ENCODE measurements around the gene CALML5. TPM values are rescaled to one million over a fixed set of nuclear protein-coding genes. Genes with fewer than 3 reads are reported as not detected.

Gene CALML5
- total RNA-seq, 1 experiment from 2014 or later = not detected

DNA sequence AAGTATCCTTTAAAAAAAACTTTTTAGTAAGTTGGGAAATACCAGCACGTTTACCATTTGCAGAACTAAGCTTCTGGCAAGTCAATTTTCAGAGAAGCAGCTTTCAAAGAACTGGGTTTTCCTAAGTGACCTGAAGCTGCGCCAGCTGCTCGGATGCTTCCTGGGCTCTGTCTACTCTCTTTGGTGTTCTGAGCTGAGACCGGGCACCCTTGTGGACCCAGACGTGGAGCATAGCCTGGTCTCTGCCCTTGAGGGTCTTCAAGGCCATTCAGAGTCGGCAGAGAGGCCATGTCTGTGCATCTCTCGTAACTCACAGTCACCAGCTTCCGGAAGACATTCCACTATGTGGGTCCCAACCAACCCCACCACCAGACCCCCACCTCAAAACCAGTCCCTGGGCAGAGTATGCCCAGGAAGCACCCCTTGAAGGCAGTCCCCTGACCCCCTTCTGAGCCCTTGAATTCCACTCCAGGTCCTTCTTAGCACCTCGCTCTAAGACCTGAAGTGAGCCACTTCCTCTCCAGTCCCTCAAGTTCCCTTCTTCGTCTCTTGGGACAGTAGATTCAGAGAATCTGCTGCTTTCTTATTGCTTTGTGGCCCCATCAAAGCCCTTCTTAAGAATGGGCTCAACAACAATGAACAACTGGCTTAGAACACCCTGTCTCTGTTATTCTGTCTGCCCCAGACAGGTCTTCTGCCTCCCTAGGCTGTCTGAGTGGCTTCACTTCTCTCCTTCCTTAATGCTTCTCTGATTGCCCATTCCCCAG lies 8.5 kb downstream of the CALML5 start:
- no peaks in the 10 kb centered on the region for H3K36me3 ChIP-seq
- H3K4me1 ChIP-seq = peaks cover 6% of the 10 kb centered on the region
- H3K4me3 ChIP-seq = no peak overlapping the region
- H3K9me3 ChIP-seq (replicated peaks) = no peaks in the 10 kb centered on the region
- no peak for DNase-seq
- H3K27me3 ChIP-seq = no peaks in the 10 kb centered on the region
- no peak overlapping the region for H3K27ac ChIP-seq

DNA sequence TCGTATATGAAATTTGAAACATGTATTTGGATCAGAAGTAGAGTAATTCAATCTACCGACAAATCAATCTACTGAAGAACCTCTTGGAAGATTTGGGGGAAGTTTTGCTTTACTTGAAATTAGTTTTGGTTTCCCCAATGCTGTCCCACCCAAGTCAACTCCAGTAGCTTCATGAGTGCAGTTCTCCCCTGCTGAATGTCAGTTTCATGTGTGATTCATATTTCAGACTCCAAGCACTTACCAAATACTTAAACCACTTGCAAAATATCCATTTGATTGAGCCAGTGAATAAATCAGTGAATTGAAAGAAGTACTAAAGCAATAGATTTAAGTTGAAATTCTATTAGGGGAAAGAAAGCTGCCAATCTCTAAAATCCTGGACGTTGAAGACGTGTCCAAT lies 9.3 kb downstream of the CALML5 start:
- peaks cover 12% of the 10 kb centered on the region for H3K4me1 ChIP-seq
- no peaks in the 10 kb centered on the region for H3K9me3 ChIP-seq (replicated peaks)
- DNase-seq = no peak

DNA sequence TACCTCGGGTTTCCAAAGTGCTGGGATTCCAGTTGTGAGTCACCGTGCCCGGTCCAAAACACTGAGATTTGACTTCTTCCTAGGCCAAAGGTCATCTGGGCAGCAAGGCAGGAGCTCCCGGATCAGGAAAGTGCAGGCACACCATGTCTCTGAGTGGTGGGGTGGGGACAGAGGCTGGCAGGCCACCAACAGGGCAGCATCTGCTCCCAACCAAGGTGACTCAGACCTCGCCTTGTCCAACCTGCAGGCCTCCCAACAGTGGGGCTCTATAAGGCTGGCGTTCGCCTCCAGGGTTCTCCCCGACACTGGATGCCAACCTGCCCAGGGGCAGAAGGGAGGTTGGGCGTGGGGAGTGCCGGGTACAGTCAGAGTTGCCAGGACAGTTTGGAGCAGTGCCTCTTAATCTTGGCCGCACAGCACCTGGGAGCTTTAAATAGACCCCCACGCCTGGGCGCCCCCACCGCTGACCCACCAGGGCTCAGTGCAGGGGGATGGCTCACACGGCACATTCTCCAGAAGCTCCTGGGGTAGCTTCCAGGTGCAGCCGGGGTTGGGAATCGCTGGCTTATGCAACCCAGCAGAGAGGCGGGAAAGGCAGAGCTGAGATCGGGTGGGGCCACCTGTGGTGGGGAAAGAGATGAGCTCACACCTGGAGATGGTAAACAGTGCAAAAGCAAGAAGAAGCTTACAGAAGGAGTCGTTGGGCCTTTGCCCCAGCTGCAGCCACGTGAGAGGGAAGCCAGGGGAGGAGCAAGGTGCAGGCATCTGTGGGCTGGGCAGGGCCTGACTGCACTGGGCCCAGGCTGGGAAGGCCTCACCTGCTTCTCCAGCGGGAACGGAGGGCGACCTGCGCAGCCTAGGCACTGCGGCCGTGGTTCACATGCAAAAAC lies 10.9 kb downstream of the CALML5 start:
- Histone ChIP-seq H3K27ac (no peak overlapping the region), H3K4me3 (no peak overlapping the region)
- no peak for DNase-seq

More for the DNA sequence above, 9.3 kb downstream of the CALML5 start:
- Histone ChIP-seq H3K27ac (no peak overlapping the region), H3K27me3 (no peaks in the 10 kb centered on the region), H3K36me3 (no peaks in the 10 kb centered on the region), H3K4me3 (no peak overlapping the region)

DNA sequence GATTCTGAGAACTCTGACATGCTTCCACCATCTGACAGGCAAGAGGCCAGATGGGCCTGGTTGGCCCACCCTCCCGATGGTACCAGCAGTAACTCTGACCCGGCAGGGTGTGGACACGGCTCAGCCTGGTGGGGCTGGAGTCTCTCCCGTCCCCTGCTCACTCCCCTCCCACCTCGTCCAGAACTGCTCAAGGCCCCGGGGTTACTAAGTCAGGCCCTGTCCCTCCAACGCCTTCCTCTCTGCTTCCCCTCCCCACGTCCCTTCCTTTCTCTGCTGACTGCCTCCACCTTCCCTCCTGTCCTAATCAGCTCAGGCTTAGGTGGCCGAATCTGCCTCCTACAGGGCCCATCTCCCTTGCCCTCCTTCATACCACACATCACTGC lies 12.5 kb downstream of the CALML5 start:
- no peaks in the 10 kb centered on the region for H3K36me3 ChIP-seq
- no peaks in the 10 kb centered on the region for H3K27me3 ChIP-seq
- no peak overlapping the region for H3K4me3 ChIP-seq
- H3K4me1 ChIP-seq = peaks cover 12% of the 10 kb centered on the region
- DNase-seq = no peak
- H3K27ac ChIP-seq = peak overlapping the region; percentile 43; the same call in 1 of the 2 replicates
- no peaks in the 10 kb centered on the region for H3K9me3 ChIP-seq (replicated peaks)

More for the DNA sequence above, 10.9 kb downstream of the CALML5 start:
- Histone ChIP-seq H3K27me3 (no peaks in the 10 kb centered on the region), H3K36me3 (no peaks in the 10 kb centered on the region), H3K4me1 (peaks cover 12% of the 10 kb centered on the region), H3K9me3 (replicated peaks) (no peaks in the 10 kb centered on the region)

DNA sequence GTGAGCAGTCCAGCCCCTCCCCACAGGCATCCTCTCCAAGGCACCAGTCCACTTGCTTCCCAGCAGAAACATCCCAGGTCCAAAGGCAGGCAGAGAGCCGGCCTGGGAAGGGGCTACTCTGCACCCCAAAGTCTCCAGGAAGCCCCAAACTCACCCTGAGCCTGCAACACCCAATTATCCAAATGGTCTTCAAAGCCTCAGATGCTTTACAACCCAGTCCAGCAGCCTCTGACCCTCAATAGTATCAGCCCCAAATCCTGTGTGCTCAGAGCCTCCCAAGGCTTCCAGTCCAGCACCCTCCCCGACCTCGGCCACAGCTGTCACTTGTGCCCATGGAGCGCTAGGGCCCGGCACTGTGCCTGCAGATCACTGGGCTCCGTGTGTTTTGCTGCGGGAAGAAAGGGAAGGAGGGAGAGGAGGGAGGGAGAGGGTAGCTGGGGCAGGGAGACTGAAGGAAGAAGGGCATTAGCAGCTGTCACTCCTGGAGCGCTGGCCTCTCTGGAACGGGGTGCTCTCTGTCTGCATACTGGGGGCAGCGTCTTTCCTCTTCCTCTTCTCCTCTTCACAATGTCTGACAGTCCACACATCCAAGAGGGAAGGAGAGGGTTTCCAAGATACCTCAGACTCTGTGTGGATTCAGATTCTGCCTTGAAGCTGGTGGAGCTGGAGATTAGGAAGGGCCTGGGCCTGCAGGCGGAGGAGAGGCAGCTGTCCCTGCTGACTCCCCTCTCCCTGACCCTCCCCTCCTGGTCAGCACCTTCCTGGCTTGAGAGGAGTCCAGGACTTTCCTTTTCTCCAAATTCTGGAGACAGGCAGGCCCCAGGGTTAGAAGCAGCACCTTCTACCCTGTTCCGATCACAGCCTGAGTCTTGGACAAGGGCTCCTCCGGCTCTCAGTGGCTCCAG lies 13.2 kb downstream of the CALML5 start:
- H3K27ac ChIP-seq = peak overlapping the region; percentile 43; the same call in 1 of the 2 replicates
- peak; percentile 52 to 70 for DNase-seq
- H3K27me3 ChIP-seq = no peaks in the 10 kb centered on the region
- H3K36me3 ChIP-seq = no peaks in the 10 kb centered on the region
- H3K4me1 ChIP-seq = peaks cover 12% of the 10 kb centered on the region
- H3K4me3 ChIP-seq = peak overlapping the region; percentile 22
- H3K9me3 ChIP-seq (replicated peaks) = no peaks in the 10 kb centered on the region

DNA sequence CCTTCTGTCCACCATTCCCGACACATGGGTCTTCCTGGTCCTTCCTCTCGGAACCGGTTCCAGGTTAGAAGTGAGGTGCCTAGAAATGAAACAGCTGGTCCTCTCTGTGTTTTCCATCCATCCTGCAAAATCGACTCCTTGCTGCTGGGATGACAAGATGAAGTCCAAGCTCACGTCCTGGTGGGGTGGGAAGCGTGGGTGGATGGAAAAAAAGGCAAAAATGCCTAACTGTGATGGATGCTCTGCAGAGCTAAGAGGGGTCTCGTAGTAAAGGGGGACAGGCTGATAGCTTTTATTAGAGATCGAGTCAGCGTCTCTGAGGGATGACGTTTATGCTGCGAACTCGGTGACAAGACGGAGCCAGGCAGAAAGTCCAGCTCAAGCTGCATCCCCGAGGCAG lies 14.1 kb downstream of the CALML5 start:
- Histone ChIP-seq H3K27me3 (no peaks in the 10 kb centered on the region), H3K4me3 (no peak overlapping the region), H3K4me1 (peaks cover 12% of the 10 kb centered on the region)

DNA sequence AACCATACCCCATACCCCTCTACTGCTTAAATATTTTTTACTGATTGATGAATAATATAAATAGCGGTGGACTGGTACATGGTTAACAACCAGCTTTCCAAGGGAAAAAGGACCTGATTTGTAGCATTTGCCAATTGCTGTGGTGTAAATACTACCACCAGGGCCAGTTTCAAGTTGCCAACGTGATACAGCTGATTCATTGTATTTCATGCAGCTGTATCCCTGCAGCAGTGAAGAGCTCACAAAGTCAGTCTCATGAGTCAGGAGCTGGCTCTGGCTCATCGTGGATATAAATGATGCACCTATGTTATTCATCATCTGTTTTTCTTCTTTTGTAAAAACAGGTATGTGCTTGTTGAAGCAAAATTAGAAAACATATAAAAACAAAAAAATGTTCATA lies 15.2 kb downstream of the CALML5 start:
- Histone ChIP-seq H3K27ac (no peak overlapping the region), H3K9me3 (replicated peaks) (no peaks in the 10 kb centered on the region), H3K4me3 (no peak overlapping the region), H3K36me3 (no peaks in the 10 kb centered on the region), H3K4me1 (peaks cover 12% of the 10 kb centered on the region), H3K27me3 (no peaks in the 10 kb centered on the region)
- no peak for DNase-seq

More for the DNA sequence above, 14.1 kb downstream of the CALML5 start:
- no peak for DNase-seq
- Histone ChIP-seq H3K9me3 (replicated peaks) (no peaks in the 10 kb centered on the region), H3K36me3 (no peaks in the 10 kb centered on the region), H3K27ac (no peak overlapping the region)

DNA sequence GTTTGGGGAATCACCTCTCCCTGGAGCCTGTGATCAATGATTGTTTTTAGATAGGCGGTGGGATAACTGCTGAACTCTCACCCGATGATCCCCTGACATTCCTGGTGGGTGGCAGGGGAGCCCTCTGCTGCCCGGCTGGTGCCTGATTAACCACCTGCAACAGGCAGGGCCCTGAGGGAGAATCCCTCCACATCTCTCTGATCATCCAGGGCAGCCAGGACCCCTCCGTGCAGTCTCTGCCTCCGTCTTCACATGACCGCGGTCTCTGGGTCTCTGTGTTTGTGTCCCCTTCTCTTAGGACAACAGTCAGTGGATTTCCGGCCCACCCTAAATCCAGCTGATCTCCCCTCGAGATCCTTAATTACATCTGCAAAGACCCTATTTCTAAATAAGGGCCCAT lies 17.4 kb downstream of the CALML5 start:
- H3K4me3 ChIP-seq = no peak overlapping the region
- peaks cover 25% of the 10 kb centered on the region for H3K4me1 ChIP-seq
- H3K27ac ChIP-seq = no peak overlapping the region
- H3K9me3 ChIP-seq (replicated peaks) = no peaks in the 10 kb centered on the region
- H3K27me3 ChIP-seq = no peaks in the 10 kb centered on the region
- H3K36me3 ChIP-seq = no peaks in the 10 kb centered on the region
- DNase-seq = no peak

DNA sequence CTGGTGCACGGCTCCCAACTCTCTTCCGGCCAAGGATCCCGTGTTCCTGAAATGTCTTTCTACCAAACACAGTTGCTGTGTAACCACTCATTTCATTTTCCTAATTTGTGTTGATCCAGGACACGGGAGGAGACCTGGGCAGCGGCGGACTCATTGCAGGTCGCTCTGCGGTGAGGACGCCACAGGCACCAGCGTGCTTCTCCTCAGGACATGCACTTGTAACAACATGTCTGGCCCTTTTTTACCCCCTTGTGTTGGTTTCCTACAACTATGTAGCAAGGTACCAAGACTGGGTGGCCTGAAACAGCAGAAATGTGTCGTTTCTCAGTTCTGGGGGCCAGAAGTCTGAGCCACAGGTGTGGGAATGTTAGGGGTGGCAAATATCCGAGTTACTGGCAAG lies 18.2 kb downstream of the CALML5 start:
- no peaks in the 10 kb centered on the region for H3K36me3 ChIP-seq
- H3K4me1 ChIP-seq = peaks cover 23% of the 10 kb centered on the region
- H3K9me3 ChIP-seq (replicated peaks) = no peaks in the 10 kb centered on the region
- no peak for DNase-seq
- no peak overlapping the region for H3K4me3 ChIP-seq
- no peak overlapping the region for H3K27ac ChIP-seq
- no peaks in the 10 kb centered on the region for H3K27me3 ChIP-seq

DNA sequence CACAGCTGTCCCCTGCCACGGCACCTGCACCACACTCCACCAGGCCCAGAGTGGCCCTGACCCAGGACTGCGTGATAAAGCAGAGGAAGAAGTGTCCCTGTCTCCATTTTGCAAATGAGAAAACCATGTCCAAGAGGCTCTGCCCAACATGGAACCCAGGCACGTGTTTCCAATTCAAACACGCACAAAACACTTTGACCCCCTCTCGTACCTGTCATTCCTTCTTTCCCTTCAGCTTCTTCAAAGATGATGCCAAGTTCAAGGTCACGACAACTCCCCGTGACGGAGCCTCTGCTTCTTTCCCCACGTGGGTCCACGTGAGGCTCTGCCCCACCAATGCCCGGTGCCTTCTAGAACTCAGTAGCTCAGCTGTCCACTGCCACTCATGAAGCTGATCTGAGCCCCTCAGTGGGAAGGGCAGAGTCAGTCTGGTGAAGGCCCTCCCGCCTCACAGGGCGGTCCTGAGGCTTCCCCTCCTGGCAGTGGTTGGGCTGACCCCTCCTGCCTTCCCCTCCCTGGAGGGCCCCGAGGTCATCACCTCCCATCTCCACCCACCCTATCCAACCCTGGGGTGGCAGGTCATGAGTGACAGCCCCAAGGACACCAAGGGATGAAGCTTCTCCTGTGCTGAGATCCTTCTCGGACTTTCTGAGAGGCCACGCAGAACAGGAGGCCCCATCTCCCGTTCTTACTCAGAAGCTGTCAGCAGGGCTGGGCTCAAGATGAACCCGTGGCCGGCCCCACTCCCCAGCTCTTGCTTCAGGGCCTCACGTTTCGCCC lies 19.0 kb downstream of the CALML5 start:
- DNase-seq = no peak
- no peaks in the 10 kb centered on the region for H3K27me3 ChIP-seq
- no peak overlapping the region for H3K27ac ChIP-seq
- peaks cover 17% of the 10 kb centered on the region for H3K4me1 ChIP-seq
- H3K4me3 ChIP-seq = no peak overlapping the region
- H3K36me3 ChIP-seq = no peaks in the 10 kb centered on the region
- H3K9me3 ChIP-seq (replicated peaks) = no peaks in the 10 kb centered on the region

DNA sequence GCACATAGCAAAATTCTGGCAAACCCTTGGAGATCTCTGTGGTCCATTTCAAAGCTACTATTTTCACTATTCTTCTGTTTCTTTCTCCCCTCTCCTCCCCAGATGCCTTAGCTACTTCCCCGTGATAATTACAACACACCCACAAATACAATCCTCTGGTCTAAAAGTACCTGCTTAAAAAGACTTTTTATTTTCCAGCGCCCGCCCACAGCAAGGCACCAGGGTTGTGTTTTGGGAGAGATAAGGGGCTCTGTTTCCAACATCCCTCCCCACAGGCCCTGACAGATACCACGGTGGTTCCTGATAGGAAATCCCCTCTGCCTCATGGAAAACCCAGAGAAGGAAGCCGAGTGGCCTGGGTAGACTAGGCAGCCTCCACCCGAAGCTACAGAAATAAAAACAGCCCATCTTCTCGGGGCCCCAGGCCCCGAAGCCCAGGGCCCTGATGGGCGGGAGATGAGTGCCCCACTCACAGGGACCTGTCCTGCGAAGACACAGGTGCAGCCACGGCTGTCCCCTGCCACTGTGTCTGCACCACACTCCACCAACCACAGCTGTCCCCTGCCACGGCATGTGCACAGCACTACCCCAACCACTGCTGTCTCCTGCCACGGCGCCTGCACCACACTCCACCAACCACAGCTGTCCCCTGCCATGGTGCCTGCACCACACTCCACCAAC lies 19.7 kb downstream of the CALML5 start:
- Histone ChIP-seq H3K4me1 (peaks cover 16% of the 10 kb centered on the region), H3K27me3 (no peaks in the 10 kb centered on the region), H3K9me3 (replicated peaks) (no peaks in the 10 kb centered on the region), H3K27ac (no peak overlapping the region), H3K36me3 (no peaks in the 10 kb centered on the region), H3K4me3 (no peak overlapping the region)
- no peak for DNase-seq

DNA sequence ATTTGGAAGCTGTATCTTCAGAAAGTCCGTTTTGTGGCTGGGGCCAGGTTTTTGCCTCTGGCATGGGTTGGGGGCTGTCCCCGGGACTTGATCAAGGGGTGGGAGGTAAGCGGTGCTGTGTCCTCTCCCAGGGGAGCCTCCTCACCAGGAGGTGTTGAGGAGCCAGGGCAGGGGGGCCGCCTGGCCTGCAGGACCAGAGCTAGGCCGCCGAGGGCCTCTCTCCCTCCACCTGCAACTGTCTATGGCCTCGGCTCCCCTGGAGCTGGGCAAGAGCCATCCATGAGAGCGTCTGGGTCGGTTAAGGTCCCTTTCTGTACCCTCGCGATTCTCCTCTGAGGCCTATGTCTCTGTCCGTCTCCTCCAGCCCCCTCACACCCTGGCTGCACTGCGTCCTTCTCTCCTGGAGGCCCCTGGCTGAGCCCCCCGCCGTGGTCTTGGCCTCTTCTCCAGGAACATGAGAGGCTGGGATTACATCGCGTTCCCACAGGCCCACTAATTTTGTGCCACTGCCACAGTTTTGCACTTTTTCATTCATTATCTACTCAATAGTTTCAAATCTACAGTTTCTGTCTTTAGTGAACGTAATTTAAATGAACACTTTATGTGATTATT lies 20.6 kb downstream of the CALML5 start:
- Histone ChIP-seq H3K4me3 (no peak overlapping the region), H3K27me3 (no peaks in the 10 kb centered on the region), H3K4me1 (peaks cover 16% of the 10 kb centered on the region), H3K9me3 (replicated peaks) (no peaks in the 10 kb centered on the region), H3K36me3 (no peaks in the 10 kb centered on the region), H3K27ac (peak overlapping the region; percentile 81; the same call in 1 of the 2 replicates)
- no peak for DNase-seq

All from SJCRH30 (cell line).